Endothelial cell of umbilical vein (primary cell): Measurements from ENCODE around the gene ZBTB20. TPM values are rescaled to one million over a fixed set of nuclear protein-coding genes. Genes with fewer than 3 reads are reported as not detected.

Experiments
- BruUV-seq: library from RNA; stranded (reverse); fragments of 400-500 nt; replicated peaks from 2 replicates; lab custom pipeline; 2021; lab: Mats Ljungman, UMichigan
- CTCF ChIA-PET: fragments of 300-600, 350-600 bp; sonication (Branson Sonifier 250); formaldehyde crosslinking; loops from one replicate; lab custom pipeline; 2021; ENCODE audit warnings: antibody characterized with exemption, inconsistent platforms; lab: Charles Lee
- POLR2A ChIA-PET: fragments of 300-600, 350-600 bp; sonication (Branson Sonifier 250); formaldehyde crosslinking; loops from one replicate; lab custom pipeline; 2021; ENCODE audit warnings: antibody characterized with exemption, inconsistent platforms; lab: Charles Lee
- DNase-seq: peaks from one replicate; pipeline ENCODE4 v3.0.0-alpha.2; 2011; ENCODE audit warnings: low read depth, low spot score
- FAIRE-seq: peaks from 2 replicates; lab custom pipeline; 2011; peaks lifted over from hg19 to GRCh38; lab: Jason Lieb, UNC
- H2AFZ ChIP-seq: 2 replicates; pipeline ENCODE4 v1.6.0; 2012; ENCODE audit warnings: low read depth, low read length, control low read depth, inconsistent platforms
- H3K27ac ChIP-seq: 2 replicates; pipeline ENCODE4 v1.5.1; 2011; ENCODE audit warnings: low read depth, mild to moderate bottlenecking, control low read depth, low read length, moderate library complexity; ENCODE audit not compliant: insufficient read depth
- H3K27me3 ChIP-seq, 2 experiments: 2 replicates each; pipeline versions ENCODE4 v1.6.0 to v1.6.1; 2011; ENCODE audit warnings: low read length in 2 of 2, mixed read lengths in 1 of 2; ENCODE audit not compliant: control insufficient read depth in 2 of 2, insufficient read depth in 2 of 2
- H3K36me3 ChIP-seq, 2 experiments: 2 replicates in 1 of 2; 3 replicates in 1 of 2; pipeline ENCODE4 v1.5.1; 2011; ENCODE audit warnings: low read length in 2 of 2, mild to moderate bottlenecking in 1 of 2, moderate library complexity in 1 of 2; ENCODE audit not compliant: control insufficient read depth in 2 of 2, insufficient read depth in 2 of 2; ENCODE audit errors: extremely low read depth in 1 of 2
- H3K4me1 ChIP-seq: 3 replicates; pipeline ENCODE4 v1.5.1; 2011; ENCODE audit warnings: mild to moderate bottlenecking, low read length; ENCODE audit not compliant: control insufficient read depth, insufficient read depth; ENCODE audit errors: extremely low read depth
- H3K4me2 ChIP-seq: 2 replicates; pipeline ENCODE4 v1.6.1; 2011; ENCODE audit warnings: low read length, control low read depth, mixed read lengths; ENCODE audit not compliant: insufficient read depth
- H3K4me3 ChIP-seq, 3 experiments: fragments of 200-600 bp in 1 of 3; sonication (generic), shearing (Covaris generic) in 1 of 3; replicated peaks in 1 of 3; 2 replicates each; pipeline ENCODE4 v1.5.1; 2011 to 2016; ENCODE audit warnings: control low read depth in 3 of 3, low read length in 3 of 3, mild to moderate bottlenecking in 2 of 3, inconsistent platforms in 1 of 3, low read depth in 1 of 3, moderate library complexity in 1 of 3; ENCODE audit not compliant: insufficient read depth in 1 of 3
- H3K79me2 ChIP-seq: 2 replicates; pipeline ENCODE4 v1.6.0; 2012; ENCODE audit warnings: low read length, inconsistent platforms; ENCODE audit not compliant: control insufficient read depth, insufficient read depth
- H3K9ac ChIP-seq: replicated peaks from 2 replicates; pipeline ENCODE3; 2011; ENCODE audit warnings: low read length, control low read depth; ENCODE audit not compliant: insufficient read depth; ENCODE audit errors: extremely low read depth
- H3K9me1 ChIP-seq: replicated peaks from 3 replicates; pipeline ENCODE4 v1.6.0; 2011; ENCODE audit warnings: mild to moderate bottlenecking, low read length; ENCODE audit not compliant: control insufficient read depth, insufficient read depth; ENCODE audit errors: extremely low read depth
- H3K9me3 ChIP-seq: replicated peaks from 2 replicates; pipeline ENCODE4 v1.5.1; 2012; ENCODE audit warnings: low read length, inconsistent platforms; ENCODE audit not compliant: control insufficient read depth, insufficient read depth
- H4K20me1 ChIP-seq: replicated peaks from 2 replicates; pipeline ENCODE3; 2011; ENCODE audit warnings: mild to moderate bottlenecking, low read length; ENCODE audit not compliant: control insufficient read depth, insufficient read depth; ENCODE audit errors: extremely low read depth
- FOS ChIP-seq: IDR thresholded peaks from 2 replicates; pipeline ENCODE4 v1.6.1; 2011; ENCODE audit warnings: mild to moderate bottlenecking, low read length, moderate library complexity, borderline replicate concordance; ENCODE audit not compliant: insufficient read depth
- JUN ChIP-seq: IDR thresholded peaks from 2 replicates; pipeline ENCODE4 v1.6.1; 2011; ENCODE audit warnings: borderline replicate concordance, low read depth; ENCODE audit not compliant: insufficient read length, insufficient read depth
- MYC ChIP-seq: IDR thresholded peaks from one replicate; pipeline ENCODE4 v1.6.1; 2011; ENCODE audit warnings: mild to moderate bottlenecking, low read depth, low read length
- POLR2A ChIP-seq: IDR thresholded peaks from 2 replicates; pipeline ENCODE4 v1.6.1; 2012; ENCODE audit warnings: low read depth, mild to moderate bottlenecking, control low read depth, low read length
- POLR2AphosphoS5 ChIP-seq: IDR thresholded peaks from 2 replicates; pipeline ENCODE4 v1.6.1; 2012; ENCODE audit warnings: low read depth, mild to moderate bottlenecking, control low read depth, low read length, moderate library complexity; ENCODE audit not compliant: insufficient read depth
- dilution Hi-C: fragments of 300-500 bp; cut with MboI; formaldehyde crosslinking; loops from one replicate; pipeline ENCODE4 v1.15.0; 2019; ENCODE audit warnings: low sequenced_read_pairs; ENCODE audit not compliant: extremely low pct_ligation_motif_present
- intact Hi-C: fragments of 100-400 bp; cut with micrococcal nuclease; formaldehyde crosslinking; loops from one replicate; pipeline ENCODE4 v1.10.0; 2022
- polyA plus RNA-seq, 4 experiments: library from polyadenylated mRNA; depleted of rRNA in 3 of 4; stranded (reverse) in 3 of 4; unstranded in 1 of 4; fragments of >200 nt; gene quantifications; 2 replicates each; pipeline versions ENCODE4 v1.2.1 to v1.2.3, GENCODE V29; 2011 to 2012; ENCODE audit warnings: missing spikeins in 1 of 4
- total RNA-seq: library from RNA; stranded (reverse); gene quantifications from 2 replicates; pipeline ENCODE4 v1.2.3, GENCODE V29; 2021
- TF ChIP-seq, protein P1 (sequence below), 2 donors: IDR thresholded peaks; 1 replicate in 1 of 2; 2 replicates in 1 of 2; pipeline ENCODE4 v1.5.1; 2011; ENCODE audit warnings: low read length in 2 of 2, mild to moderate bottlenecking in 2 of 2, moderate library complexity in 2 of 2, control low read depth in 1 of 2, inconsistent platforms in 1 of 2, low read depth in 1 of 2; ENCODE audit not compliant: insufficient read depth in 1 of 2; ENCODE audit errors: extremely low read depth in 1 of 2

The ZBTB20 gene
- total and polyA plus RNA-seq, 2 donors (not counting 3 experiments of a cell fraction or from before 2014, with no cell fraction given): 2.1 to 20.5 TPM

DNA sequence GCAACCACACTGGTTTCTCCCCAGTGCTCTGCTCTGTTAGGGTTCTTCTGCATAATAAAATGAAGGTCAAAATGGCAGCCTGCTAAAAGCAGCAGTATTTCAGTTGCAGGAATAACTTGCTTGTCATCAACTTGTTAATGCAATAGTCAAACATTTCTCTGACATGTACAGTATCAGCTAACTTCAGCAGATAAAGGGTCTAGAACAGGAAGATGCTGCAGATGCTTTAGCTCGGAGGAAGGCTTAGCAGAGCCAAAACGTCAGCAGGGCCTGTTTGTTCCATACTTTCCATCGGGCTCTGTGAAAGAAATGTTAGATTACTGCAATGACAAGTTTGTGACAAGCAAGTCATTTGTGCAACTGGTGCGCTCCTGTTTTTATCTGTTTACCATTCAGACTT lies 561.4 kb downstream of the ZBTB20 start:
- ChIA-PET CTCF (interaction anchor here (0.9 kb wide), 1 partner anchor 8 kb away, joined by 3 read pairs; no protein-coding TSS in a partner anchor), POLR2A (no interaction called here)
- Histone ChIP-seq H3K4me2 (no peak overlapping the region), H3K27me3 (no peaks in the 10 kb centered on the region), H3K79me2 (no peaks in the 10 kb centered on the region), H4K20me1 (no peaks in the 10 kb centered on the region), H3K4me3 (no peak overlapping the region), H3K36me3 (no peaks in the 10 kb centered on the region), H2AFZ (no peak overlapping the region), H3K9me3 (no peaks in the 10 kb centered on the region), H3K9ac (no peak overlapping the region), H3K9me1 (no peaks in the 10 kb centered on the region), H3K27ac (no peak overlapping the region), H3K4me1 (no peaks in the 10 kb centered on the region)
- intact Hi-C loops (no loop called here), dilution Hi-C loops (no loop called here)
- TF ChIP-seq, protein P1, sequence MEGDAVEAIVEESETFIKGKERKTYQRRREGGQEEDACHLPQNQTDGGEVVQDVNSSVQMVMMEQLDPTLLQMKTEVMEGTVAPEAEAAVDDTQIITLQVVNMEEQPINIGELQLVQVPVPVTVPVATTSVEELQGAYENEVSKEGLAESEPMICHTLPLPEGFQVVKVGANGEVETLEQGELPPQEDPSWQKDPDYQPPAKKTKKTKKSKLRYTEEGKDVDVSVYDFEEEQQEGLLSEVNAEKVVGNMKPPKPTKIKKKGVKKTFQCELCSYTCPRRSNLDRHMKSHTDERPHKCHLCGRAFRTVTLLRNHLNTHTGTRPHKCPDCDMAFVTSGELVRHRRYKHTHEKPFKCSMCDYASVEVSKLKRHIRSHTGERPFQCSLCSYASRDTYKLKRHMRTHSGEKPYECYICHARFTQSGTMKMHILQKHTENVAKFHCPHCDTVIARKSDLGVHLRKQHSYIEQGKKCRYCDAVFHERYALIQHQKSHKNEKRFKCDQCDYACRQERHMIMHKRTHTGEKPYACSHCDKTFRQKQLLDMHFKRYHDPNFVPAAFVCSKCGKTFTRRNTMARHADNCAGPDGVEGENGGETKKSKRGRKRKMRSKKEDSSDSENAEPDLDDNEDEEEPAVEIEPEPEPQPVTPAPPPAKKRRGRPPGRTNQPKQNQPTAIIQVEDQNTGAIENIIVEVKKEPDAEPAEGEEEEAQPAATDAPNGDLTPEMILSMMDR (IDR thresholded peaks at IDR 0.05; ENCODE audit: extremely low read depth in 1 of 2, insufficient read depth in 1 of 2, low read depth in 1 of 2, low read length in 2 of 2): no peak
- no peak for TF ChIP-seq POLR2A
- no peak for TF ChIP-seq FOS
- TF ChIP-seq MYC: no peak
- no peak for TF ChIP-seq POLR2AphosphoS5
- TF ChIP-seq JUN: no peak
- BruUV-seq: no TSS peak
- no peak for FAIRE-seq
- no peak for DNase-seq

DNA sequence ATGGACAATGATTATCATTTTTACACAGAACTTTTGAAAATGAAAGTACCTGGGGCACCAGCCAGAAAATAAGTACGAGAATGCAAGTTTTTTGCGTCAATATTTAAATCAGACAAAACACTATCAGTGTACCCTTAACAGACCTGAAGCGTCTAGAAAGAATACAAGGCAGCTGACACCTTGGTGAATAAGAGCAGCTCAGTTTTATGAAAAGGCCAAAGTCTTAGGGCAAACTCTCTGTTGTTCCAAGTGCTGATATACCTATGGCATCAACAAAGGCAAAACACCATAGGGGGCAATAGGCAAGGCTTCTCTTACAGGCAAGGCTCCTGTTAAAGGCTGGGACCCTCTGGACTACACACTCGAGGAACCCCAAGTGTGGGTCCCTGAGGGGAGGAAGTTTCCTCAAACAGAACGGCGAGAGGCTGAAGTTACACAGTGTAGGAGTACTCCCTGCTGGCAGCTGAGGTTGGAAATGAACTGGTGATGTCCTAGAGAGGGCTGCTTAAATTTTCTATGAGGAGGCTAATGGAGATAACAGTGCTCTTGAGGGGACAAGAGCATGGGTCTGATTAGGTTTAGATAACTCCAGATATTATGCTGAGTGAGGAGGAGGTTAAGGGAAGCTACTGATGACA lies 562.2 kb downstream of the ZBTB20 start:
- BruUV-seq: no TSS peak
- no peak overlapping the region for H2AFZ ChIP-seq
- H3K9ac ChIP-seq: no peak overlapping the region
- ChIA-PET POLR2A (no interaction called here), CTCF (no interaction called here)
- intact Hi-C loops: no loop called here
- no peak for TF ChIP-seq POLR2A
- no peaks in the 10 kb centered on the region for H3K9me1 ChIP-seq
- dilution Hi-C loops: no loop called here
- H3K4me3 ChIP-seq: no peak overlapping the region
- H3K36me3 ChIP-seq: no peaks in the 10 kb centered on the region
- no peak overlapping the region for H3K4me2 ChIP-seq
- no peaks in the 10 kb centered on the region for H3K79me2 ChIP-seq
- DNase-seq (no peak), FAIRE-seq (no peak)
- no peaks in the 10 kb centered on the region for H4K20me1 ChIP-seq
- no peak overlapping the region for H3K27ac ChIP-seq
- no peaks in the 10 kb centered on the region for H3K4me1 ChIP-seq
- H3K9me3 ChIP-seq: no peaks in the 10 kb centered on the region
- H3K27me3 ChIP-seq: no peaks in the 10 kb centered on the region
